Stomach (tissue), 9 donors: ENCODE data around the gene SPO11. TPM values are rescaled to one million over a fixed set of nuclear protein-coding genes. Genes with fewer than 3 reads are reported as not detected.

Experiments
- DNase-seq, 2 donors: peaks; one replicate each; pipeline versions ENCODE4 v3.0.0 to v3.0.0-alpha.2; 2013 to 2019
- H3K27ac ChIP-seq, 5 donors: fragments of 200-600 bp in 4 of 5; sonication (generic) in 4 of 5; one replicate each; pipeline ENCODE4 v1.5.1; 2013 to 2019; ENCODE audit warnings: mild to moderate bottlenecking in 1 of 5, moderate library complexity in 1 of 5
- H3K27me3 ChIP-seq, 3 donors: fragments of 200-600 bp; sonication (generic); one replicate each; pipeline ENCODE4 v1.5.1; 2017 to 2019; ENCODE audit warnings: mixed run types in 1 of 3
- H3K36me3 ChIP-seq, 4 donors: fragments of 200-600 bp; sonication (generic); 1 replicate in 3 of 4; 2 replicates in 1 of 4; pipeline ENCODE4 v1.5.1; 2016 to 2019
- H3K4me1 ChIP-seq, 4 donors: fragments of 200-600 bp; sonication (generic); one replicate each; pipeline ENCODE4 v1.5.1; 2016 to 2019
- H3K4me3 ChIP-seq, 4 donors: fragments of 200-600 bp; sonication (generic) in 3 of 4; one replicate each; pipeline ENCODE4 v1.5.1; 2016 to 2019; ENCODE audit warnings: mild to moderate bottlenecking in 1 of 4
- H3K9me3 ChIP-seq, 4 donors: fragments of 200-600 bp; sonication (generic); one replicate each; pipeline ENCODE4 v1.5.1; 2016 to 2019
- EP300 ChIP-seq: sonication (generic); formaldehyde crosslinking; IDR thresholded peaks from one replicate; pipeline ENCODE4 v1.6.1; 2017; ENCODE audit warnings: antibody characterized with exemption
- POLR2A ChIP-seq, 4 donors: fragments of 450-650 bp; IDR thresholded peaks; one replicate each; pipeline ENCODE4 v1.6.1; 2016; ENCODE audit warnings: antibody characterized with exemption in 4 of 4, control low read depth in 2 of 4, mild to moderate bottlenecking in 1 of 4, moderate library complexity in 1 of 4
- POLR2AphosphoS5 ChIP-seq, 3 donors: sonication (generic); formaldehyde crosslinking; IDR thresholded peaks; one replicate each; pipeline ENCODE4 v1.6.1; 2016; ENCODE audit warnings: antibody characterized with exemption in 3 of 3
- WGBS, 5 donors: extraction: QIAGEN DNeasy Blood & Tissue Kit in 3 of 5; methylation state at CpG; one replicate each; pipeline versions ENCODE4 v1.1.5 to v1.1.7; 2013 to 2018; 5-methylcytosine and 5-hydroxymethylcytosine counted together
- intact Hi-C: fragments of 100-400 bp; cut with DNase I; formaldehyde crosslinking; loops from one replicate; pipeline ENCODE4 v1.15.1; 2023; ENCODE audit warnings: low total_unique reads
- polyA plus RNA-seq, 3 donors: library from polyadenylated mRNA; stranded (reverse); fragments of 200-250 nt; gene quantifications; one replicate each; pipeline ENCODE4 v1.2.3, GENCODE V29; 2013
- total RNA-seq, 5 donors: library from RNA; depleted of rRNA; stranded (reverse); fragments of >200 nt; gene quantifications; one replicate each; pipeline versions ENCODE4 v1.1.0 to v1.2.3, GENCODE V29; 2014 to 2016
- TF ChIP-seq, protein P1 (sequence below), 7 experiments: fragments of 450-650 bp in 4 of 7; fragments of 200-600 bp in 3 of 7; sonication (generic) in 3 of 7; IDR thresholded peaks; one replicate each; pipeline ENCODE4 v1.5.1; 2016 to 2019; ENCODE audit warnings: antibody characterized with exemption in 7 of 7, control low read depth in 2 of 7, mild to moderate bottlenecking in 1 of 7
- donor health status: healthy with polysubstance abuse.
- donor health status: Bipolar disorder and iron deficiency.
- donor health status: healthy.

The SPO11 gene
- total and polyA plus RNA-seq, 8 donors: not detected

GRCh38 chr20:57315083-57315975, 14.3 kb upstream of the SPO11 start:
- Histone ChIP-seq H3K27me3 (peaks cover 0 to 50% (median 0%) of the 10 kb centered on the region in 3 donors), H3K4me1 (no peaks in the 10 kb centered on the region), H3K36me3 (no peaks in the 10 kb centered on the region), H3K4me3 (no peak overlapping the region), H3K9me3 (no peaks in the 10 kb centered on the region), H3K27ac (no peak overlapping the region)
- intact Hi-C loops: no loop called here
- TF ChIP-seq POLR2A (IDR thresholded peaks at IDR 0.05) (no peak), EP300 (no peak)
- TF ChIP-seq, protein P1, sequence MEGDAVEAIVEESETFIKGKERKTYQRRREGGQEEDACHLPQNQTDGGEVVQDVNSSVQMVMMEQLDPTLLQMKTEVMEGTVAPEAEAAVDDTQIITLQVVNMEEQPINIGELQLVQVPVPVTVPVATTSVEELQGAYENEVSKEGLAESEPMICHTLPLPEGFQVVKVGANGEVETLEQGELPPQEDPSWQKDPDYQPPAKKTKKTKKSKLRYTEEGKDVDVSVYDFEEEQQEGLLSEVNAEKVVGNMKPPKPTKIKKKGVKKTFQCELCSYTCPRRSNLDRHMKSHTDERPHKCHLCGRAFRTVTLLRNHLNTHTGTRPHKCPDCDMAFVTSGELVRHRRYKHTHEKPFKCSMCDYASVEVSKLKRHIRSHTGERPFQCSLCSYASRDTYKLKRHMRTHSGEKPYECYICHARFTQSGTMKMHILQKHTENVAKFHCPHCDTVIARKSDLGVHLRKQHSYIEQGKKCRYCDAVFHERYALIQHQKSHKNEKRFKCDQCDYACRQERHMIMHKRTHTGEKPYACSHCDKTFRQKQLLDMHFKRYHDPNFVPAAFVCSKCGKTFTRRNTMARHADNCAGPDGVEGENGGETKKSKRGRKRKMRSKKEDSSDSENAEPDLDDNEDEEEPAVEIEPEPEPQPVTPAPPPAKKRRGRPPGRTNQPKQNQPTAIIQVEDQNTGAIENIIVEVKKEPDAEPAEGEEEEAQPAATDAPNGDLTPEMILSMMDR (IDR thresholded peaks at IDR 0.05): no peak
- WGBS, 5 donors: 74 to 82% (median 78%) methylated on average over 8 of the region's 8 CpGs
- DNase-seq: no peak

DNA sequence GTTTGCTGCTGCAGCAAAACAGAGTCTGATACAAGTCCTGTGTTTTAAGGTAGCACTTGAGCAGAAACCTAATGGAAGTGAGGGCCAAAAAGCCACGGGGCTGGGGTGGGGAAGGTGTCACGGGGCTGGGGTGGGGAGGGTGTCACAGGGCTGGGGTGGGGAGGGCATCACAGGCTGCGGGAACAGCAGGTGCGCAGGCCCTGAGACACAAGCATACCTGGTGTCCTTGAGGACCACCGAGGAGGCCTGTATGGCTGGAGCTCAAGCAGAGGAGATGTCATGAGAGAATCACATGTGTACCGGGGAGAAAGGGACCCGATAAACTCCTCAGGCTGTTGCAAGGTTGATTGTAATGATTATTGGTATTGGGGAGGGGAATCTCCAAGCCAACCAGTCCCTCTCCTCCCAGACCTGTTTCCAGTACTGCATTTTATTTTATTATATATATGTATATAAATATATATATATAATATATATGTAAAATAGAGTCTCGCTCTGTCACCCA, 13.6 kb upstream of the SPO11 start:
- intact Hi-C loops: no loop called here
- no peaks in the 10 kb centered on the region for H3K4me1 ChIP-seq
- H3K9me3 ChIP-seq: no peaks in the 10 kb centered on the region
- no peak for TF ChIP-seq POLR2A (IDR thresholded peaks at IDR 0.05)
- no peak for TF ChIP-seq EP300
- TF ChIP-seq, protein P1 (IDR thresholded peaks at IDR 0.05): no peak
- WGBS, 5 donors: 74 to 86% (median 82%) methylated on average over 8 of the region's 8 CpGs
- no peaks in the 10 kb centered on the region for H3K36me3 ChIP-seq
- H3K27me3 ChIP-seq: peaks cover 0 to 48% (median 0%) of the 10 kb centered on the region in 3 donors
- H3K27ac ChIP-seq: no peak overlapping the region
- no peak for DNase-seq
- H3K4me3 ChIP-seq: no peak overlapping the region

GRCh38 chr20:57316795-57317201, 12.8 kb upstream of the SPO11 start:
- Histone ChIP-seq H3K4me3 (no peak overlapping the region), H3K27ac (no peak overlapping the region), H3K9me3 (no peaks in the 10 kb centered on the region), H3K36me3 (no peaks in the 10 kb centered on the region), H3K4me1 (no peaks in the 10 kb centered on the region), H3K27me3 (peaks cover 0 to 49% (median 2%) of the 10 kb centered on the region in 3 donors)
- WGBS, 5 donors: 63 to 73% (median 67%) methylated on average over 9 of the region's 9 CpGs
- intact Hi-C loops: no loop called here
- TF ChIP-seq EP300 (no peak), POLR2AphosphoS5 (IDR thresholded peaks at IDR 0.05) (no peak), POLR2A (IDR thresholded peaks at IDR 0.05) (no peak)
- no peak for DNase-seq

GRCh38 chr20:57317316-57317788, 12.3 kb upstream of the SPO11 start:
- WGBS, 5 donors: 88 to 95% (median 91%) methylated on average over 8 of the region's 8 CpGs
- Histone ChIP-seq H3K36me3 (no peaks in the 10 kb centered on the region), H3K27ac (no peak overlapping the region), H3K9me3 (no peaks in the 10 kb centered on the region), H3K4me3 (no peak overlapping the region), H3K4me1 (no peaks in the 10 kb centered on the region), H3K27me3 (peaks cover 0 to 53% (median 7%) of the 10 kb centered on the region in 3 donors)
- no peak for DNase-seq
- intact Hi-C loops: no loop called here
- TF ChIP-seq POLR2AphosphoS5 (IDR thresholded peaks at IDR 0.05) (no peak), POLR2A (IDR thresholded peaks at IDR 0.05) (no peak)
- TF ChIP-seq, protein P1 (IDR thresholded peaks at IDR 0.05): no peak
